Keratinocyte (primary cell): ENCODE results near the gene TRIM10. TPM values are rescaled to one million over a fixed set of nuclear protein-coding genes. Genes with fewer than 3 reads are reported as not detected.

Experiments
- DNase-seq: peaks from one replicate; pipeline ENCODE4 v3.0.0-alpha.2; 2011; ENCODE audit warnings: low read depth, missing footprints, low spot score
- FAIRE-seq: peaks from 2 replicates; lab custom pipeline; 2011; peaks lifted over from hg19 to GRCh38; lab: Jason Lieb, UNC
- H2AFZ ChIP-seq: 2 replicates; pipeline ENCODE4 v1.6.0; 2012; ENCODE audit warnings: low read length, control low read depth, inconsistent platforms; ENCODE audit not compliant: control insufficient read depth
- H3K27ac ChIP-seq: 2 replicates; pipeline ENCODE4 v1.5.1; 2011; ENCODE audit warnings: low read length; ENCODE audit not compliant: control insufficient read depth, insufficient read depth
- H3K27me3 ChIP-seq: 3 replicates; pipeline ENCODE4 v1.6.0; 2011; ENCODE audit warnings: low read length; ENCODE audit not compliant: control insufficient read depth, insufficient read depth; ENCODE audit errors: extremely low read depth
- H3K36me3 ChIP-seq, 2 experiments: 2 replicates in 1 of 2; 3 replicates in 1 of 2; pipeline ENCODE4 v1.5.1; 2011; ENCODE audit warnings: low read length in 2 of 2, mild to moderate bottlenecking in 1 of 2; ENCODE audit not compliant: control insufficient read depth in 2 of 2, insufficient read depth in 2 of 2; ENCODE audit errors: extremely low read depth in 1 of 2
- H3K4me1 ChIP-seq: 3 replicates; pipeline ENCODE4 v1.5.1; 2011; ENCODE audit warnings: low read length; ENCODE audit not compliant: control insufficient read depth, insufficient read depth; ENCODE audit errors: extremely low read depth
- H3K4me2 ChIP-seq: 3 replicates; pipeline ENCODE4 v1.6.0; 2011; ENCODE audit warnings: low read depth, low read length; ENCODE audit not compliant: control insufficient read depth, insufficient read depth; ENCODE audit errors: extremely low read depth
- H3K4me3 ChIP-seq, 3 experiments: fragments of 200-600 bp in 1 of 3; sonication (generic) in 1 of 3; 2 replicates in 2 of 3; 3 replicates in 1 of 3; pipeline ENCODE4 v1.5.1; 2011 to 2016; ENCODE audit warnings: low read length in 3 of 3, mild to moderate bottlenecking in 3 of 3, control low read depth in 2 of 3, inconsistent platforms in 1 of 3, low read depth in 1 of 3, mixed read lengths in 1 of 3, mixed run types in 1 of 3, moderate library complexity in 1 of 3; ENCODE audit not compliant: control insufficient read depth in 2 of 3, insufficient read depth in 2 of 3; ENCODE audit errors: extremely low read depth in 1 of 3
- H3K79me2 ChIP-seq: 2 replicates; pipeline ENCODE4 v1.6.0; 2012; ENCODE audit warnings: low read length; ENCODE audit not compliant: control insufficient read depth, insufficient read depth
- H3K9ac ChIP-seq: 3 replicates; pipeline ENCODE4 v1.6.0; 2011; ENCODE audit warnings: low read length; ENCODE audit not compliant: control insufficient read depth, insufficient read depth; ENCODE audit errors: extremely low read depth
- H3K9me1 ChIP-seq: 3 replicates; pipeline ENCODE4 v1.6.0; 2011; ENCODE audit warnings: low read length; ENCODE audit not compliant: control insufficient read depth, insufficient read depth; ENCODE audit errors: extremely low read depth
- H3K9me3 ChIP-seq: 2 replicates; pipeline ENCODE4 v1.5.1; 2012; ENCODE audit warnings: low read depth, low read length; ENCODE audit not compliant: control insufficient read depth
- H4K20me1 ChIP-seq: 3 replicates; pipeline ENCODE4 v1.6.0; 2011; ENCODE audit warnings: low read length; ENCODE audit not compliant: control insufficient read depth, insufficient read depth; ENCODE audit errors: extremely low read depth
- CTCF ChIP-seq, 3 experiments: IDR thresholded peaks in 1 of 3; conservative IDR thresholded peaks in 1 of 3; optimal IDR thresholded peaks in 1 of 3; 2 replicates in 2 of 3; 3 replicates in 1 of 3; pipeline versions ENCODE3 to v1.5.1; 2011; ENCODE audit warnings: low read length in 3 of 3, mild to moderate bottlenecking in 3 of 3, moderate library complexity in 2 of 3, control low read depth in 1 of 3, inconsistent platforms in 1 of 3; ENCODE audit not compliant: insufficient read depth in 2 of 3; ENCODE audit errors: extremely low read depth in 1 of 3
- EZH2 ChIP-seq: IDR thresholded peaks from one replicate; pipeline ENCODE4 v1.6.1; 2012; ENCODE audit warnings: inconsistent platforms, mild to moderate bottlenecking, low read length, moderate library complexity
- dilution Hi-C: fragments of 300-500 bp; cut with MboI; formaldehyde crosslinking; loops from one replicate; pipeline ENCODE4 v1.7.0; 2020; ENCODE audit warnings: low sequenced_read_pairs; ENCODE audit not compliant: extremely low pct_ligation_motif_present
- polyA plus RNA-seq, 5 experiments: library from polyadenylated mRNA; depleted of rRNA in 3 of 5; stranded (reverse) in 3 of 5; stranded (forward) in 1 of 5; unstranded in 1 of 5; fragments of >200 nt; gene quantifications; 1 replicate in 1 of 5; 2 replicates in 3 of 5; 3 replicates in 1 of 5; pipeline versions ENCODE4 v1.2.1 to v1.2.3, GENCODE V29; 2011 to 2012; ENCODE audit warnings: missing spikeins in 2 of 5, low read depth in 1 of 5, low replicate concordance in 1 of 5

The TRIM10 gene
- polyA plus RNA-seq, 1 donor (not counting 4 experiments of a cell fraction or from before 2014, with no cell fraction given) = not detected

DNA sequence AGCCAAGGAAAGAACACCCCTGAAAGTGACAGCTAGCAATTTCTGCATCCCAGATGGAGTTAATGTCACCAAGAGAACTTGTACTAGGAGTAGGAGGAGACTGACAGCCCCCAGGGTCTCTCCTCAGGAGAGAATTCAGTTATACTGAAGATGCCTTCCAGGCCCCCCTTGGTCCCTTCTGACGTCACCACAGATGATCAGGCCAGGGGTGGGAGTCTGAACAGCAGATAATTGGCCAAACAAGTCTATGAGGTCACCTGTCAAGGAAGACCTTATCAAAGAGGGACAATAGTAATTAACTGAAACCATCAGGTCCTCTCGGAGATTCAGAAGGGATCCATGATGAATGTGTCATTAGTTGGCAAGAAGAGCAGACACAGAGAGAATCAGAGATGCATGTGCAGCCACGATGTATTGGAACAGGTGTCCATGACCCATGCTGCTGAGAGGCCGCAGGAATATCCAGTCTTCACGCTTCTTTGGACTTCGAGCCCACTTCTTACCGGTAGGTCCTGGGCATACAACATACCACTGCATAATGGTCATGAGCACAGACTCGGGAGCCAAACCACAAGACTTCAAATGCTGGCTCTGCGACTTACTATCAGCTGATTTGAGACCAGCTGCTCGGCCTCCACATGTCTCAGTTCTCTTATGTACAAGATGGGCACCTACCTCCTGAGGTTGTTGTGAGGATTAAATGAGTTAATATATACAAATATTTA lies 10.2 kb downstream of the TRIM10 start:
- H3K79me2 ChIP-seq = no peaks in the 10 kb centered on the region
- DNase-seq (no peak), FAIRE-seq (no peak)
- dilution Hi-C loops = no loop called here
- peaks cover 14% of the 10 kb centered on the region for H3K4me1 ChIP-seq
- H3K27me3 ChIP-seq = peaks cover 16% of the 10 kb centered on the region
- H3K27ac ChIP-seq = no peak overlapping the region
- no peak overlapping the region for H3K4me3 ChIP-seq
- no peaks in the 10 kb centered on the region for H4K20me1 ChIP-seq
- no peak overlapping the region for H2AFZ ChIP-seq
- TF ChIP-seq EZH2 (no peak), CTCF (optimal IDR thresholded peaks at IDR 0.05 in 1 of 3, IDR thresholded peaks at IDR 0.05 in 1 of 3, conservative IDR thresholded peaks at IDR 0.05 in 1 of 3; ENCODE audit: extremely low read depth in 1 of 3, insufficient read depth in 2 of 3, low read length in 3 of 3) (no peak)
- no peaks in the 10 kb centered on the region for H3K36me3 ChIP-seq
- no peaks in the 10 kb centered on the region for H3K9me3 ChIP-seq
- H3K9me1 ChIP-seq = no peaks in the 10 kb centered on the region
- H3K4me2 ChIP-seq = no peak overlapping the region
- H3K9ac ChIP-seq = no peak overlapping the region

GRCh38 chr6:30149858-30150550 lies 11.0 kb downstream of the TRIM10 start:
- no peak for DNase-seq
- Histone ChIP-seq H3K79me2 (no peaks in the 10 kb centered on the region), H2AFZ (no peak overlapping the region), H3K4me3 (no peak overlapping the region), H3K9me1 (no peaks in the 10 kb centered on the region), H3K4me1 (peaks cover 7% of the 10 kb centered on the region), H4K20me1 (no peaks in the 10 kb centered on the region), H3K9me3 (no peaks in the 10 kb centered on the region), H3K27ac (no peak overlapping the region), H3K36me3 (no peaks in the 10 kb centered on the region), H3K27me3 (peaks cover 16% of the 10 kb centered on the region), H3K9ac (no peak overlapping the region), H3K4me2 (no peak overlapping the region)
- TF ChIP-seq EZH2 = no peak
- no peak for TF ChIP-seq CTCF (optimal IDR thresholded peaks at IDR 0.05 in 1 of 3, IDR thresholded peaks at IDR 0.05 in 1 of 3, conservative IDR thresholded peaks at IDR 0.05 in 1 of 3; ENCODE audit: extremely low read depth in 1 of 3, insufficient read depth in 2 of 3, low read length in 3 of 3)
- dilution Hi-C loops = no loop called here
- peak; percentile 17 for FAIRE-seq
